Progenitor cell of endocrine pancreas (in vitro differentiated cells): ENCODE measurements around the gene KIF21B. TPM values are rescaled to one million over a fixed set of nuclear protein-coding genes. Genes with fewer than 3 reads are reported as not detected.

Source experiments
- DNase-seq: peaks from one replicate; pipeline ENCODE4 v3.0.0; 2021; ENCODE audit warnings: low spot score; ENCODE audit not compliant: unreplicated experiment
- H3K27ac Mint-ChIP-seq: 2 replicates; pipeline ENCODE4 v1.8.0; 2021; ENCODE audit warnings: mild to moderate bottlenecking, moderate library complexity, mixed read lengths
- H3K27me3 Mint-ChIP-seq: 2 replicates; pipeline ENCODE4 v1.8.0; 2021; ENCODE audit warnings: mixed read lengths
- H3K36me3 Mint-ChIP-seq: 2 replicates; pipeline ENCODE4 v1.8.0; 2022; ENCODE audit warnings: mixed read lengths; ENCODE audit not compliant: insufficient read depth
- H3K4me1 Mint-ChIP-seq: 2 replicates; pipeline ENCODE4 v1.8.0; 2021; ENCODE audit warnings: low read depth, mixed read lengths
- H3K4me3 Mint-ChIP-seq: 2 replicates; pipeline ENCODE4 v1.8.0; 2021; ENCODE audit warnings: low read depth, mild to moderate bottlenecking, moderate library complexity, mixed read lengths
- H3K9me3 Mint-ChIP-seq: 2 replicates; pipeline ENCODE4 v1.8.0; 2021; ENCODE audit warnings: low read depth, mixed read lengths
- CTCF ChIP-seq: fragments of 200-600 bp; sonication (generic); IDR thresholded peaks from one replicate; pipeline ENCODE4 v1.5.0; 2021; ENCODE audit warnings: antibody characterized with exemption, mild to moderate bottlenecking; ENCODE audit not compliant: unreplicated experiment
- total RNA-seq: library from RNA; stranded (reverse); gene quantifications from 2 replicates; pipeline ENCODE4 v1.2.1, GENCODE V29; 2021

Gene KIF21B
- total RNA-seq, 1 donor from 2014 or later = 11.4 TPM

- H3K4me3 Mint-ChIP-seq = no peak overlapping the region
- no peaks in the 10 kb centered on the region for H3K9me3 Mint-ChIP-seq
- DNase-seq = no peak
- peaks cover 13% of the 10 kb centered on the region for H3K27me3 Mint-ChIP-seq
- H3K4me1 Mint-ChIP-seq = peaks cover 18% of the 10 kb centered on the region
- no peaks in the 10 kb centered on the region for H3K36me3 Mint-ChIP-seq
- H3K27ac Mint-ChIP-seq = no peak overlapping the region
- TF ChIP-seq CTCF = peak; percentile 42
Measured at GRCh38 chr1:201020721-201021629, 2.5 kb downstream of the KIF21B start.

- Mint-ChIP-seq H3K4me1 (peaks cover 18% of the 10 kb centered on the region), H3K4me3 (no peak overlapping the region)
Measured at GRCh38 chr1:201020040-201020591, 3.4 kb downstream of the KIF21B start.

GRCh38 chr1:201019321-201019977 lies 4.1 kb downstream of the KIF21B start:
- H3K27me3 Mint-ChIP-seq = peaks cover 10% of the 10 kb centered on the region
- no peak overlapping the region for H3K27ac Mint-ChIP-seq
- no peak for TF ChIP-seq CTCF
- H3K9me3 Mint-ChIP-seq = no peaks in the 10 kb centered on the region
- H3K4me3 Mint-ChIP-seq = no peak overlapping the region
- no peaks in the 10 kb centered on the region for H3K36me3 Mint-ChIP-seq
- peaks cover 18% of the 10 kb centered on the region for H3K4me1 Mint-ChIP-seq
- DNase-seq = no peak

More at GRCh38 chr1:201020040-201020591, 3.4 kb downstream of the KIF21B start:
- Mint-ChIP-seq H3K9me3 (no peaks in the 10 kb centered on the region), H3K27ac (peak overlapping the region; percentile 52), H3K27me3 (peaks cover 10% of the 10 kb centered on the region), H3K36me3 (no peaks in the 10 kb centered on the region)
- no peak for DNase-seq
- TF ChIP-seq CTCF = no peak

GRCh38 chr1:201017828-201018163 lies 5.7 kb downstream of the KIF21B start:
- Mint-ChIP-seq H3K9me3 (no peaks in the 10 kb centered on the region), H3K27ac (no peak overlapping the region), H3K4me1 (peaks cover 15% of the 10 kb centered on the region), H3K36me3 (no peaks in the 10 kb centered on the region), H3K4me3 (no peak overlapping the region), H3K27me3 (peaks cover 9% of the 10 kb centered on the region)
- TF ChIP-seq CTCF = no peak
- DNase-seq = no peak
